GM21737 (cell line): ENCODE results near the gene PRSS12.
"Not testable (repeated sequence)": the region's sequence is repeated elsewhere in the genome, so short reads cannot be mapped to it uniquely, and the experiment has no call there.

Experiments
- ATAC-seq: cut with Tn5 transposase; IDR thresholded peaks from one replicate; pipeline ENCODE4 v1.9.1; 2021; ENCODE audit warnings: mild to moderate bottlenecking, moderate library complexity; ENCODE audit not compliant: unreplicated experiment

Gene PRSS12

DNA sequence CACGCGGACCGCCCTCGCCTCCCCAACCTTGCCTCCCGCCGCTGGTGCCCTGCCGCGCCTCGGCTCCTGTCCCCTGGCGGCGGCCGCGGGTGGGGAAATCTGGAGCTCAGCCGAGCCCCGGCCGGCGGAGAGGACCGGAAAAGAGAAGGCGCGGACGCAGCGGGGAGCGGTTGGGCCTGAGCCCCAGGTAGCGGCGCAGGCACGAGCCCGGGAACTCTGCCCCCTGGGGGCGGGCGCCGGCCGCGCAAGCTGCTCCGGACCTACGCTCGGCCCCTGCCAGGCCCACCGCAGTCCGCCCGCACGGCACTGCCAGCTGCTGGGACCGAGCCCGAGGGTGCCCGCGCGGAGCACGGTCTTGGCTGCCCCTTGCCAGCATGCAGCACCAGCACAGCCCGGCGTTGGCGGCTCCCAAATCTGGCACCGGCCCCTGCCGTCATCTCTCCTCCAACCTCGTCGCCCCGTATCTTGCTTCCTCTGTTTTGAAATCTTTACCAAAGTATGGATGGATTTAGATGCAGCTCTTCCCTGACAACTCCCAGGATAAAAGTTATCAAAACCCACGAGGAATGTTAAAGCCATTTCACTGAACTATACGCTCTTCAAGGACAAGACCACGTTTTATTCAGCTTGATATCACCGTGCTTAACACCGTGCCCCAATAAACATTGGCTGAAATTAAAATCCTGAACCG, at the start of gene PRSS12:
TSS of gene PRSS12 (minus strand) at position 161 of the 691 bp plus-strand sequence. CDS start 283 bp downstream, outside the sequence.
- peak; percentile 100 for ATAC-seq

GRCh38 chr4:118400356-118400755, 47.6 kb upstream of the PRSS12 start:
- no peak for ATAC-seq

DNA sequence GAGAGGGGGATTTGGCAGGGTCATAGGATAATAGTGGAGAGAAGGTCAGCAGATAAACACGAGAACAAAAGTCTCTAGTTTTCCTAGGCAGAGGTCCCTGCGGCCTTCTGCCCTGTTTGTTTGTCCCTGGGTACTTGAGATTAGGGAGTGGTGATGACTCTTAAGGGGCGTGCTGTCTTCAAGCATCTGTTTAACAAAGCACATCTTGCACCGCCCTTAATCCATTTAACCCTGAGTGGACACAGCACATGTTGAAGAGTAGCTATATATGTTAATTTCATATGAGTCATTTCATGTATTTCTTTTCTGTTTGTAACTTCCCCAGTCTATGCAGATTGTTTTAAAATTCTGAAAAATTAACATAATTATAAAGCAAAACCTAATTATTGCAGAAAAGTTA, 47.1 kb upstream of the PRSS12 start:
- not testable (repeated sequence) for ATAC-seq

- ATAC-seq = peak; percentile 89
These were observed 45.7 kb upstream of the PRSS12 start for GRCh38 chr4:118398226-118399090.

- no peak for ATAC-seq
These were observed 44.8 kb upstream of the PRSS12 start for GRCh38 chr4:118397623-118397979.

- no peak for ATAC-seq
These were observed 44.2 kb upstream of the PRSS12 start for GRCh38 chr4:118396881-118397622.

- ATAC-seq = no peak
These were observed 42.3 kb upstream of the PRSS12 start for GRCh38 chr4:118395057-118395644.

DNA sequence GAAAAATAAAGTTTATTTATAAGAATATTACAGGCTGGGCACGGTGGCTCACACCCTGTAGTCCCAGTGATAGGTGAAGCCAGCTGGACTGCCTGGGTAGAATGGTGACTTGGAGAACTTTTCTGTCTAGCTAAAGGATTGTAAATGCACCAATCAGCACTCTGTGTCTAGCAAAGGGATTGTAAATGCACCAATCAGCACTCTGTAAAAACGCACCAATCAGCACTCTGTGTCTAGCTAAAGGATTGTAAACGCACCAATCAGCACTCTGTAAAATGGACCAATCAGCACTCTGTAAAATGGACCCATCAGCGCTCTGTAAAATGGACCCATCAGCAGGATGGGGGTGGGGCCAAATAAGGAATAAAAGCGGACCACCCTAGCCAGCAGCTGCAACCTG, 39.7 kb upstream of the PRSS12 start:
- not testable (repeated sequence) for ATAC-seq

DNA sequence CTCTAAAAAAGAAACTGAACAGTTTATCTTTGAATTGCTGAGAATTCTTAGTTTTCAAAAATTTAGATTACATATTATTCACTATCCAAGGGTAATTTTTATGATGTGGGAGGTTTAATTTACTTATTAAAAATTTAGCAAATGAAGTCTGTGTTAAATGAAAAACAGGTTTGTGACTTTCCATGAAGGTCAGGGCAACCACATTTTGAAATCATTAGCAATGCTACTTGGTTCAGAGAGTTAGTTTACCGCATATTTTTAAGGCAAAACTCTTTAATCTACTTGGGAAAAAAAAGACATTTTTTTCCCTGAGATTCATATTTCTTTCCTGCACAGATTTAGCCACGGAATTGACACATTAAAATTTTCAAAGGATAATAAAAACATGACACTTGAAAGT, 37.3 kb upstream of the PRSS12 start:
- no peak for ATAC-seq

GRCh38 chr4:118389721-118390120, 36.9 kb upstream of the PRSS12 start:
- no peak for ATAC-seq

DNA sequence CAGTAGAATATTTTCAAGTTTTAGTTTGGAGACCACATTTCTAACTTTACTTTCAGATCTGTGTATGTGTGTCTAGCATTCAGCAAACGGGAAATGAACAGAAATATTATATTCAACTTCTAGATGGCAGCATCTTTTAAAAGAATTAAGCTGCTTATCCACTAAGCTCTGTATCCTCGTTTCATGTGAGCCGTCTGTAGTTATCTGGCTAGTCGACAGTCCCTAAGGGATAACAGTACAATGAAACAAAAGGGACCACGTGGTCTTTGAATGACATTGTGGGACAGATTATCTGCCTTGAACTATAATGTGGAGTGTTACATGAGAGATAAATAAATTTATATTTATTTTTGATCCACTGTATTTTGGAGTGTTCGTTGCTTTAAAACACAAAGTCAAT, 35.8 kb upstream of the PRSS12 start:
- no peak for ATAC-seq

GRCh38 chr4:118381902-118382301, 29.1 kb upstream of the PRSS12 start:
- ATAC-seq = no peak

DNA sequence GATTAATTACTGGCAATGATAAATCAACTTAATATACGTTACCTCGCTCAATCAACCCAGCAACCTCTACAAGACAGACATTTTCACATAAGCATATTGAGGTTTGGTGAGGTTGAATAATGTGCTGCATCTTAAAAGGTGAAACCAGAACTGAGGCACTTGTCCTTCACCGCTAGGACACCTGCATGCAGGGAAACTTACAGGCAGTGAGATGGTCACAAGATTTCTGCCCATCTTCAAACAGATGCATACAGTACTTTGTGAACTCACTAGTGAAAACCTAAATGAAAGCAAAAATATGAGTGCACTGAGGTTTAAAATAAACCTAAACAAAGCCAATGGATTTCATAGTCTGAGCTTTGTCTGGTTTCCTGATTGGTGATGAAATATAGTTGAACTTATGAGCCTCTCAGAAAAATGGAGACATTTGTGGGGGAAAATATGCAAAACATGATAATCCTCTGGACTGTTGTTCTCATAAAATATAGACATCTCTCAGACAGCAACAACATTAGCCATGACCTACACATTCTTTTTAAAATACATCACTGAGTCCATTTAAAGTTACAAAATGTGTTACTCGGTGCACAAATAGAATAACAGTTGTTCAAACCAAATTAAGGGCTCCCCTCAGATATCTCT, 20.9 kb upstream of the PRSS12 start:
- no peak for ATAC-seq

DNA sequence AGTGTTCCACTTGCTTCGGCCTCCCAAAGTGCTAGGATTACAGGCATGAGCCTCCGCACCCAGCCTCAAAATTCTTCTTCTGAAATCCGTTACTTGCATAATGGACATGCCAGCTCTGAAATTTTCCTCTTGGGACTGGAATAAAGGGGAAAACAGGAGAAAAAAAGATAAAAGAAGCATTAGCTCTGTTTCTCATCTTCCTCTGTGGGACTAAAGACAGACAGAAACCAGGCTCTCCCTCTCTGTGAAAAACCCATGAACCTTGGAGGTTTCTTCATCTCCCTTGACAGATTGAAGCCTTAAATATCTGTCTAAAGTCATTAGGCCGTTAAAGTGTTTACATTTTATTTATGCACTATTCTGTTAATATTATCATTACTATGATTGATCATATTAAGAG, 19.4 kb upstream of the PRSS12 start:
- ATAC-seq = no peak

GRCh38 chr4:118369231-118369630, 16.4 kb upstream of the PRSS12 start:
- no peak for ATAC-seq

DNA sequence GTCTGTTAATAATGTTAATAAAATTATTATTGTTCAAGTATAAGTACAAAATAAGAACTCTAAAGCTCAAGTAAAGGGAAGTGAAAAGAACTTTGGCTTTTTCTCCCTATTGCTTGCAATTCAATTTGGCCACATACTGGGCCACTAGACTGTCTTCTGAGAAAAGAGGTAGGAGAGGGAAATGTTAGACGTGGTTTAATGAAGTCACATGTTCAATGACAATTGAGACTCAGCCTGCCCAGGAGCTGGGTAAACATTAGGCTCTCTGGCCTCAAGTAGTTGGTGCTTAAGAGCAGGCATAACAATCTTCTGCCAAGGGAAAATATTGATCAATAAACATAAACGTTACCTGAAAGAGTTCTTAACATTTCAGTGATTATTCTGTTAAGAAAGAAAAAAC, 15.1 kb upstream of the PRSS12 start:
- no peak for ATAC-seq

DNA sequence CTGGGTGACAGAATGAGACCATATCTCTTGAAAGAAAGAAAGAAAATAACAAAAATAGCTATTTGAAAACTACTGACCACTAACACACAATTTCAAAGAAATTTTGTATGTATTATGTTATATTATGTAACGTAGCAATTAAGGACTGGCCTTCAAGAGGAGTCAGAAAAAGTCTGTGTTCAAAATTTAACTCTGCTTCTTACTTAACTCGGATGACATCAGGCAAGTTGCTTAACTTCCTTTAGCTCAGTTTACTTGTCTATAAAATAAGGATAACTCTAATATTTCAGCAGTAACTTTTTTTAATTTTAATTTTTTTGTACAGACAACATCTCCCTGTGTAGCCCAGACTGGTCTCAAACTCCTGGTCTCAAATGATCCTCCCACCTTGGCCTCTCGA, 14.6 kb upstream of the PRSS12 start:
- no peak for ATAC-seq

DNA sequence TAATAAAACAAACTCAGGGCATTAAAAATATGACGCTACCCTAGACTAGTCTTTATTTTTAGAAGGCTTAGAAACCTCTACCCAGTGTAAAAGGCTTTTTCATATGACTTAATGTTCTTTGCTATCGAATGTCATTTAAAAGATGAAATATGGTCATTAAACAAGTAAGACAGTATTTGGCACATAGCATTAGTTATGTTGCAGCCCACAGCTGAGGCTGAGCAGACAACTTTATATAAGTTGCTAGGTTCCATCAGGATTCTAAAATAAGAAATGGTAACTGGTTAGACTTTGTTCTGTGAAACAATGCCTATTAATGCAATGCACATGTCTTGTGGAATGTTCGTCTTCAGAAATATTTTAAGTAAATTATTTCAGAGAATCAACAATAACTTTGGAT, 10.4 kb upstream of the PRSS12 start:
- ATAC-seq = no peak

- no peak for ATAC-seq
These were observed 8.4 kb upstream of the PRSS12 start for GRCh38 chr4:118361192-118361591.

GRCh38 chr4:118360106-118360505, 7.3 kb upstream of the PRSS12 start:
- no peak for ATAC-seq

- ATAC-seq = no peak
These were observed 4.8 kb upstream of the PRSS12 start for GRCh38 chr4:118357601-118358000.
